ENCODE measurements around the gene PAX2. TPM values are rescaled to one million over a fixed set of nuclear protein-coding genes. Genes with fewer than 3 reads are reported as not detected.

PAX2 gene
- total RNA-seq, 1 donor from 2014 or later: not detected

- intact Hi-C loops (cut with micrococcal nuclease): no loop called here
These were observed 85.3 kb downstream of the PAX2 start for GRCh38 chr10:100830728-100831111.

- intact Hi-C loops (cut with micrococcal nuclease): no loop called here
These were observed 86.4 kb downstream of the PAX2 start for GRCh38 chr10:100831742-100832141.

- intact Hi-C loops (cut with micrococcal nuclease): no loop called here
These were observed 90.4 kb downstream of the PAX2 start for GRCh38 chr10:100835810-100836209.

- intact Hi-C loops (cut with micrococcal nuclease): no loop called here
These were observed 91.5 kb downstream of the PAX2 start for GRCh38 chr10:100836891-100837290.

- intact Hi-C loops (cut with micrococcal nuclease): no loop called here
These were observed 91.9 kb downstream of the PAX2 start for GRCh38 chr10:100837300-100837699.

- intact Hi-C loops (cut with micrococcal nuclease): no loop called here
These were observed 93.6 kb downstream of the PAX2 start for GRCh38 chr10:100838986-100839385.

GRCh38 chr10:100841528-100841927 lies 96.1 kb downstream of the PAX2 start:
- intact Hi-C loops (cut with micrococcal nuclease): no loop called here

GRCh38 chr10:100847440-100847839 lies 102.1 kb downstream of the PAX2 start:
- intact Hi-C loops (cut with micrococcal nuclease): no loop called here

GRCh38 chr10:100848770-100849169 lies 103.4 kb downstream of the PAX2 start:
- intact Hi-C loops (cut with micrococcal nuclease): no loop called here

- intact Hi-C loops (cut with micrococcal nuclease): no loop called here
These were observed 112.9 kb downstream of the PAX2 start for GRCh38 chr10:100858261-100858660.

- intact Hi-C loops (cut with micrococcal nuclease): no loop called here
These were observed 113.5 kb downstream of the PAX2 start for GRCh38 chr10:100858747-100859483.

- intact Hi-C loops (cut with micrococcal nuclease): no loop called here
These were observed 114.0 kb downstream of the PAX2 start for GRCh38 chr10:100859484-100859763.

GRCh38 chr10:100863433-100863832 lies 118.1 kb downstream of the PAX2 start:
- intact Hi-C loops (cut with micrococcal nuclease): no loop called here

GRCh38 chr10:100864036-100864885 lies 118.9 kb downstream of the PAX2 start:
- intact Hi-C loops (cut with micrococcal nuclease): no loop called here

- intact Hi-C loops (cut with micrococcal nuclease): no loop called here
These were observed 119.6 kb downstream of the PAX2 start for GRCh38 chr10:100864978-100865377.

GRCh38 chr10:100866010-100866409 lies 120.6 kb downstream of the PAX2 start:
- intact Hi-C loops (cut with micrococcal nuclease): no loop called here

GRCh38 chr10:100866575-100867098 lies 121.3 kb downstream of the PAX2 start:
- intact Hi-C loops (cut with micrococcal nuclease): no loop called here

- intact Hi-C loops (cut with micrococcal nuclease): no loop called here
These were observed 122.0 kb downstream of the PAX2 start for GRCh38 chr10:100867261-100867963.

- intact Hi-C loops (cut with micrococcal nuclease): no loop called here
These were observed 123.0 kb downstream of the PAX2 start for GRCh38 chr10:100868382-100868781.

- intact Hi-C loops (cut with micrococcal nuclease): no loop called here
These were observed 124.0 kb downstream of the PAX2 start for GRCh38 chr10:100869399-100869798.

GRCh38 chr10:100872034-100872791 lies 126.8 kb downstream of the PAX2 start:
- intact Hi-C loops (cut with micrococcal nuclease): loop anchor here (5.0 kb wide), 1 partner anchor 310 kb away; no protein-coding TSS in a partner anchor

Data from T-helper 2 cell treated with Interferon-gamma antibody and Interleukin-4, amounts not matched to agents 100 ng/mL and 5 ng/mL, for 36 hours (primary cell).